WTC11 (cell line): ENCODE results near the gene RPUSD4. TPM values are rescaled to one million over a fixed set of nuclear protein-coding genes. Genes with fewer than 3 reads are reported as not detected.

Source experiments
- CBFB ChIP-seq: sonication (generic); formaldehyde crosslinking; IDR thresholded peaks from 2 replicates; pipeline ENCODE4 v1.8.1; 2022; ENCODE audit warnings: mild to moderate bottlenecking, low read depth, missing genetic modification reagents
- CREB1 ChIP-seq: sonication (generic); formaldehyde crosslinking; IDR thresholded peaks from 2 replicates; pipeline ENCODE4 v1.8.0; 2023; ENCODE audit warnings: mild to moderate bottlenecking, missing genetic modification reagents
- CREM ChIP-seq: sonication (generic); formaldehyde crosslinking; IDR thresholded peaks from 2 replicates; pipeline ENCODE4 v1.8.1; 2022; ENCODE audit warnings: mild to moderate bottlenecking, missing genetic modification reagents, moderate library complexity
- EMX1 ChIP-seq: fragments of 250-450 bp; sonication (Bioruptor Pico); IDR thresholded peaks from 2 replicates; pipeline ENCODE4 v1.8.0; 2021; ENCODE audit warnings: mild to moderate bottlenecking
- FOXJ3 ChIP-seq: sonication (generic); formaldehyde crosslinking; IDR thresholded peaks from 2 replicates; pipeline ENCODE4 v1.9.0; 2021; ENCODE audit warnings: missing genetic modification reagents, mild to moderate bottlenecking, borderline replicate concordance
- HMGA2 ChIP-seq: fragments of 250-450 bp; sonication (Bioruptor Pico); IDR thresholded peaks from 2 replicates; pipeline ENCODE4 v1.4.0; 2021; ENCODE audit warnings: mild to moderate bottlenecking, moderate library complexity
- MXD4 ChIP-seq: fragments of 250-450 bp; sonication (Bioruptor Pico); IDR thresholded peaks from 2 replicates; pipeline ENCODE4 v1.8.0; 2021; ENCODE audit warnings: mild to moderate bottlenecking, moderate library complexity, borderline replicate concordance
- MYBL2 ChIP-seq: sonication (generic); formaldehyde crosslinking; IDR thresholded peaks from 2 replicates; pipeline ENCODE4 v1.8.1; 2023; ENCODE audit warnings: mild to moderate bottlenecking, moderate library complexity, missing genetic modification reagents
- NR1H2 ChIP-seq: sonication (generic); formaldehyde crosslinking; IDR thresholded peaks from 2 replicates; pipeline ENCODE4 v1.9.0; 2021; ENCODE audit warnings: mild to moderate bottlenecking, moderate library complexity, missing genetic modification reagents
- NR2C2 ChIP-seq: sonication (generic); formaldehyde crosslinking; IDR thresholded peaks from 2 replicates; pipeline ENCODE4 v1.8.0; 2022; ENCODE audit warnings: mild to moderate bottlenecking, missing genetic modification reagents
- PRRX2 ChIP-seq: fragments of 250-450 bp; sonication (Bioruptor Pico); IDR thresholded peaks from 2 replicates; pipeline ENCODE4 v1.8.0; 2021; ENCODE audit warnings: mild to moderate bottlenecking
- ZNF423 ChIP-seq: fragments of 250-450 bp; sonication (Bioruptor Pico); IDR thresholded peaks from 2 replicates; pipeline ENCODE4 v2.1.2; 2022; ENCODE audit warnings: mild to moderate bottlenecking, moderate library complexity
- ZNF671 ChIP-seq: fragments of 250-450 bp; sonication (Bioruptor Pico); IDR thresholded peaks from 2 replicates; pipeline ENCODE4 v1.8.0; 2021; ENCODE audit warnings: mild to moderate bottlenecking
- total RNA-seq: library from RNA; stranded (reverse); gene quantifications from 3 replicates; pipeline ENCODE4 v1.2.3, GENCODE V29; 2021
- TF ChIP-seq, protein P1 (sequence below): sonication (generic); formaldehyde crosslinking; IDR thresholded peaks from 2 replicates; pipeline ENCODE4 v1.8.1; 2023; ENCODE audit warnings: mild to moderate bottlenecking, missing genetic modification reagents, moderate library complexity
- TF ChIP-seq, protein P2 (sequence below): sonication (generic); formaldehyde crosslinking; conservative IDR thresholded peaks from 2 replicates; pipeline ENCODE4 v1.8.1; 2023; ENCODE audit warnings: mild to moderate bottlenecking, low read depth, missing genetic modification reagents, moderate library complexity
- TF ChIP-seq, protein P3 (sequence below): sonication (generic); formaldehyde crosslinking; IDR thresholded peaks from 2 replicates; pipeline ENCODE4 v1.8.0; 2022; ENCODE audit warnings: missing genetic modification reagents
- TF ChIP-seq, protein P4 (sequence below): sonication (generic); formaldehyde crosslinking; IDR thresholded peaks from 2 replicates; pipeline ENCODE4 v1.8.0; 2023; ENCODE audit warnings: missing genetic modification reagents
- TF ChIP-seq, protein P5 (sequence below): sonication (generic); formaldehyde crosslinking; IDR thresholded peaks from 2 replicates; pipeline ENCODE4 v1.8.0; 2022; ENCODE audit warnings: mild to moderate bottlenecking, missing genetic modification reagents
- TF ChIP-seq, protein P6 (sequence below): sonication (generic); formaldehyde crosslinking; IDR thresholded peaks from 2 replicates; pipeline ENCODE4 v1.8.1; 2023; ENCODE audit warnings: mild to moderate bottlenecking, moderate library complexity, missing genetic modification reagents
- TF ChIP-seq, protein P7 (sequence below): sonication (generic); formaldehyde crosslinking; IDR thresholded peaks from 2 replicates; pipeline ENCODE4 v1.8.0; 2023; ENCODE audit warnings: mild to moderate bottlenecking, missing genetic modification reagents
- TF ChIP-seq, protein P8 (sequence below): fragments of 250-450 bp; sonication (Bioruptor Pico); conservative IDR thresholded peaks from 2 replicates; pipeline ENCODE4 v1.9.0; 2021; ENCODE audit warnings: mild to moderate bottlenecking

Gene RPUSD4
- total RNA-seq, 1 experiment from 2014 or later, result 46.6 TPM

DNA sequence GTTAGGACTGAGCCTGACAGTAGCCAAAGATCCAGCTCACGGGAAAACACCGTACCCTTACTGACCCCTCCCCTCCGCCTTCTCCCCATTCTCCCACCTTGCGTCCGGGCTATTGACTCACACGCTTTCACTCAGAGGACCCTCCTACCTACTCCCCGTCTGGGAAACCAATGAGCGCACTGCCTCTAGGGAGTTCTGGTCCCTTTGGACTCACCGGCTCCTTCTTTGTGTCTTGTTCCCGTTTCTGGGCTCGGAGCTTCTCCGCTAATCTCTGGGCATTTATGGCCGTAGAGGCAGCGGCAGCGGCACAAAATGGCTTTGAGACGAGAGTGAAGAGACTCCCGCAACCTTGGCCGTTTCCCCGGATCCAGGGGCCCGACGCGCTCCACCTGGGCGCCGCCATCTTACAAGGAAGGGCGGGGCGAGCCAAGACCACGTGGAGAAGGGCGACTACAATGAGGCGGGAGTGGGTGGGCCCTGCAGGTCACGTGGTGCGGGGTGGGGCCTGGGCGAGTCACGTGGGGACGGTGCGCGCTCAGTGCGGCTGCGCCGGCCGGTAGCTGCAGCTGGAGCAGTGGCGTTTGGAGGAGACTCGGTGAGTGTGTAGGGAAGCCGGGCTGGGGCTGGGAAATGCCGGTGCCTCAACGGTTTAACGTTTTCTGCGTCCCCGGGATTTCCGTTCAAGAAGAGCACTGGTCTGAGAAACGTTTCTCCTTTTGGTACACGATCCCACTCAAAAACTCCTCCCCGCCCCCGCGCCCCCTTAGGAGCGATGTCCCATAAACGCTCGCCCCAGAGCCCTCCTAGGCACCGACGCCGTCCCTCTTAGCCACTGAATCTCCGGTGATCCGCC, at the start of gene RPUSD4, which contains the start of gene FAM118B (continued):
- TF ChIP-seq, protein P1, sequence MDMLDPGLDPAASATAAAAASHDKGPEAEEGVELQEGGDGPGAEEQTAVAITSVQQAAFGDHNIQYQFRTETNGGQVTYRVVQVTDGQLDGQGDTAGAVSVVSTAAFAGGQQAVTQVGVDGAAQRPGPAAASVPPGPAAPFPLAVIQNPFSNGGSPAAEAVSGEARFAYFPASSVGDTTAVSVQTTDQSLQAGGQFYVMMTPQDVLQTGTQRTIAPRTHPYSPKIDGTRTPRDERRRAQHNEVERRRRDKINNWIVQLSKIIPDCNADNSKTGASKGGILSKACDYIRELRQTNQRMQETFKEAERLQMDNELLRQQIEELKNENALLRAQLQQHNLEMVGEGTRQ (CRISPR knock-in tag), result peak; percentile 100
- TF ChIP-seq, protein P2, sequence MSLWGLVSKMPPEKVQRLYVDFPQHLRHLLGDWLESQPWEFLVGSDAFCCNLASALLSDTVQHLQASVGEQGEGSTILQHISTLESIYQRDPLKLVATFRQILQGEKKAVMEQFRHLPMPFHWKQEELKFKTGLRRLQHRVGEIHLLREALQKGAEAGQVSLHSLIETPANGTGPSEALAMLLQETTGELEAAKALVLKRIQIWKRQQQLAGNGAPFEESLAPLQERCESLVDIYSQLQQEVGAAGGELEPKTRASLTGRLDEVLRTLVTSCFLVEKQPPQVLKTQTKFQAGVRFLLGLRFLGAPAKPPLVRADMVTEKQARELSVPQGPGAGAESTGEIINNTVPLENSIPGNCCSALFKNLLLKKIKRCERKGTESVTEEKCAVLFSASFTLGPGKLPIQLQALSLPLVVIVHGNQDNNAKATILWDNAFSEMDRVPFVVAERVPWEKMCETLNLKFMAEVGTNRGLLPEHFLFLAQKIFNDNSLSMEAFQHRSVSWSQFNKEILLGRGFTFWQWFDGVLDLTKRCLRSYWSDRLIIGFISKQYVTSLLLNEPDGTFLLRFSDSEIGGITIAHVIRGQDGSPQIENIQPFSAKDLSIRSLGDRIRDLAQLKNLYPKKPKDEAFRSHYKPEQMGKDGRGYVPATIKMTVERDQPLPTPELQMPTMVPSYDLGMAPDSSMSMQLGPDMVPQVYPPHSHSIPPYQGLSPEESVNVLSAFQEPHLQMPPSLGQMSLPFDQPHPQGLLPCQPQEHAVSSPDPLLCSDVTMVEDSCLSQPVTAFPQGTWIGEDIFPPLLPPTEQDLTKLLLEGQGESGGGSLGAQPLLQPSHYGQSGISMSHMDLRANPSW, result no peak
- TF ChIP-seq MYBL2 (CRISPR knock-in tag), result no peak; the same call in 1 of the 2 replicates
- no peak for TF ChIP-seq MXD4 (CRISPR knock-in tag)
- TF ChIP-seq, protein P3, sequence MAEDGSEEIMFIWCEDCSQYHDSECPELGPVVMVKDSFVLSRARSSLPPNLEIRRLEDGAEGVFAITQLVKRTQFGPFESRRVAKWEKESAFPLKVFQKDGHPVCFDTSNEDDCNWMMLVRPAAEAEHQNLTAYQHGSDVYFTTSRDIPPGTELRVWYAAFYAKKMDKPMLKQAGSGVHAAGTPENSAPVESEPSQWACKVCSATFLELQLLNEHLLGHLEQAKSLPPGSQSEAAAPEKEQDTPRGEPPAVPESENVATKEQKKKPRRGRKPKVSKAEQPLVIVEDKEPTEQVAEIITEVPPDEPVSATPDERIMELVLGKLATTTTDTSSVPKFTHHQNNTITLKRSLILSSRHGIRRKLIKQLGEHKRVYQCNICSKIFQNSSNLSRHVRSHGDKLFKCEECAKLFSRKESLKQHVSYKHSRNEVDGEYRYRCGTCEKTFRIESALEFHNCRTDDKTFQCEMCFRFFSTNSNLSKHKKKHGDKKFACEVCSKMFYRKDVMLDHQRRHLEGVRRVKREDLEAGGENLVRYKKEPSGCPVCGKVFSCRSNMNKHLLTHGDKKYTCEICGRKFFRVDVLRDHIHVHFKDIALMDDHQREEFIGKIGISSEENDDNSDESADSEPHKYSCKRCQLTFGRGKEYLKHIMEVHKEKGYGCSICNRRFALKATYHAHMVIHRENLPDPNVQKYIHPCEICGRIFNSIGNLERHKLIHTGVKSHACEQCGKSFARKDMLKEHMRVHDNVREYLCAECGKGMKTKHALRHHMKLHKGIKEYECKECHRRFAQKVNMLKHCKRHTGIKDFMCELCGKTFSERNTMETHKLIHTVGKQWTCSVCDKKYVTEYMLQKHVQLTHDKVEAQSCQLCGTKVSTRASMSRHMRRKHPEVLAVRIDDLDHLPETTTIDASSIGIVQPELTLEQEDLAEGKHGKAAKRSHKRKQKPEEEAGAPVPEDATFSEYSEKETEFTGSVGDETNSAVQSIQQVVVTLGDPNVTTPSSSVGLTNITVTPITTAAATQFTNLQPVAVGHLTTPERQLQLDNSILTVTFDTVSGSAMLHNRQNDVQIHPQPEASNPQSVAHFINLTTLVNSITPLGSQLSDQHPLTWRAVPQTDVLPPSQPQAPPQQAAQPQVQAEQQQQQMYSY, result 0 out of 2 replicates have a peak, but pooled peaks have one; percentile 14
- peak; percentile 83 for TF ChIP-seq CREM (CRISPR knock-in tag)
- TF ChIP-seq, protein P4, sequence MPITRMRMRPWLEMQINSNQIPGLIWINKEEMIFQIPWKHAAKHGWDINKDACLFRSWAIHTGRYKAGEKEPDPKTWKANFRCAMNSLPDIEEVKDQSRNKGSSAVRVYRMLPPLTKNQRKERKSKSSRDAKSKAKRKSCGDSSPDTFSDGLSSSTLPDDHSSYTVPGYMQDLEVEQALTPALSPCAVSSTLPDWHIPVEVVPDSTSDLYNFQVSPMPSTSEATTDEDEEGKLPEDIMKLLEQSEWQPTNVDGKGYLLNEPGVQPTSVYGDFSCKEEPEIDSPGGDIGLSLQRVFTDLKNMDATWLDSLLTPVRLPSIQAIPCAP, result no peak
- TF ChIP-seq, protein P5, sequence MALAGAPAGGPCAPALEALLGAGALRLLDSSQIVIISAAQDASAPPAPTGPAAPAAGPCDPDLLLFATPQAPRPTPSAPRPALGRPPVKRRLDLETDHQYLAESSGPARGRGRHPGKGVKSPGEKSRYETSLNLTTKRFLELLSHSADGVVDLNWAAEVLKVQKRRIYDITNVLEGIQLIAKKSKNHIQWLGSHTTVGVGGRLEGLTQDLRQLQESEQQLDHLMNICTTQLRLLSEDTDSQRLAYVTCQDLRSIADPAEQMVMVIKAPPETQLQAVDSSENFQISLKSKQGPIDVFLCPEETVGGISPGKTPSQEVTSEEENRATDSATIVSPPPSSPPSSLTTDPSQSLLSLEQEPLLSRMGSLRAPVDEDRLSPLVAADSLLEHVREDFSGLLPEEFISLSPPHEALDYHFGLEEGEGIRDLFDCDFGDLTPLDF (CRISPR knock-in tag), result peak; percentile 55; the same call in 1 of the 2 replicates
- TF ChIP-seq NR2C2 (CRISPR knock-in tag), result peak; percentile 54; the same call in 1 of the 2 replicates
- no peak for TF ChIP-seq EMX1 (CRISPR knock-in tag)
- TF ChIP-seq CREB1 (CRISPR knock-in tag), result peak; percentile 58; the same call in 1 of the 2 replicates
- TF ChIP-seq HMGA2 (CRISPR knock-in tag), result no peak
- TF ChIP-seq, protein P6, sequence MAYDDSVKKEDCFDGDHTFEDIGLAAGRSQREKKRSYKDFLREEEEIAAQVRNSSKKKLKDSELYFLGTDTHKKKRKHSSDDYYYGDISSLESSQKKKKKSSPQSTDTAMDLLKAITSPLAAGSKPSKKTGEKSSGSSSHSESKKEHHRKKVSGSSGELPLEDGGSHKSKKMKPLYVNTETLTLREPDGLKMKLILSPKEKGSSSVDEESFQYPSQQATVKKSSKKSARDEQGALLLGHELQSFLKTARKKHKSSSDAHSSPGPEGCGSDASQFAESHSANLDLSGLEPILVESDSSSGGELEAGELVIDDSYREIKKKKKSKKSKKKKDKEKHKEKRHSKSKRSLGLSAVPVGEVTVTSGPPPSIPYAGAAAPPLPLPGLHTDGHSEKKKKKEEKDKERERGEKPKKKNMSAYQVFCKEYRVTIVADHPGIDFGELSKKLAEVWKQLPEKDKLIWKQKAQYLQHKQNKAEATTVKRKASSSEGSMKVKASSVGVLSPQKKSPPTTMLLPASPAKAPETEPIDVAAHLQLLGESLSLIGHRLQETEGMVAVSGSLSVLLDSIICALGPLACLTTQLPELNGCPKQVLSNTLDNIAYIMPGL, result peak; percentile 87; the same call in 1 of the 2 replicates
- 0 out of 2 replicates have a peak, but pooled peaks have one; percentile 17 for TF ChIP-seq CBFB (CRISPR knock-in tag)
- TF ChIP-seq, protein P7, sequence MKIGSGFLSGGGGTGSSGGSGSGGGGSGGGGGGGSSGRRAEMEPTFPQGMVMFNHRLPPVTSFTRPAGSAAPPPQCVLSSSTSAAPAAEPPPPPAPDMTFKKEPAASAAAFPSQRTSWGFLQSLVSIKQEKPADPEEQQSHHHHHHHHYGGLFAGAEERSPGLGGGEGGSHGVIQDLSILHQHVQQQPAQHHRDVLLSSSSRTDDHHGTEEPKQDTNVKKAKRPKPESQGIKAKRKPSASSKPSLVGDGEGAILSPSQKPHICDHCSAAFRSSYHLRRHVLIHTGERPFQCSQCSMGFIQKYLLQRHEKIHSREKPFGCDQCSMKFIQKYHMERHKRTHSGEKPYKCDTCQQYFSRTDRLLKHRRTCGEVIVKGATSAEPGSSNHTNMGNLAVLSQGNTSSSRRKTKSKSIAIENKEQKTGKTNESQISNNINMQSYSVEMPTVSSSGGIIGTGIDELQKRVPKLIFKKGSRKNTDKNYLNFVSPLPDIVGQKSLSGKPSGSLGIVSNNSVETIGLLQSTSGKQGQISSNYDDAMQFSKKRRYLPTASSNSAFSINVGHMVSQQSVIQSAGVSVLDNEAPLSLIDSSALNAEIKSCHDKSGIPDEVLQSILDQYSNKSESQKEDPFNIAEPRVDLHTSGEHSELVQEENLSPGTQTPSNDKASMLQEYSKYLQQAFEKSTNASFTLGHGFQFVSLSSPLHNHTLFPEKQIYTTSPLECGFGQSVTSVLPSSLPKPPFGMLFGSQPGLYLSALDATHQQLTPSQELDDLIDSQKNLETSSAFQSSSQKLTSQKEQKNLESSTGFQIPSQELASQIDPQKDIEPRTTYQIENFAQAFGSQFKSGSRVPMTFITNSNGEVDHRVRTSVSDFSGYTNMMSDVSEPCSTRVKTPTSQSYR, result peak; percentile 55; the same call in 1 of the 2 replicates
- no peak for TF ChIP-seq PRRX2 (CRISPR knock-in tag)
- TF ChIP-seq, protein P8, sequence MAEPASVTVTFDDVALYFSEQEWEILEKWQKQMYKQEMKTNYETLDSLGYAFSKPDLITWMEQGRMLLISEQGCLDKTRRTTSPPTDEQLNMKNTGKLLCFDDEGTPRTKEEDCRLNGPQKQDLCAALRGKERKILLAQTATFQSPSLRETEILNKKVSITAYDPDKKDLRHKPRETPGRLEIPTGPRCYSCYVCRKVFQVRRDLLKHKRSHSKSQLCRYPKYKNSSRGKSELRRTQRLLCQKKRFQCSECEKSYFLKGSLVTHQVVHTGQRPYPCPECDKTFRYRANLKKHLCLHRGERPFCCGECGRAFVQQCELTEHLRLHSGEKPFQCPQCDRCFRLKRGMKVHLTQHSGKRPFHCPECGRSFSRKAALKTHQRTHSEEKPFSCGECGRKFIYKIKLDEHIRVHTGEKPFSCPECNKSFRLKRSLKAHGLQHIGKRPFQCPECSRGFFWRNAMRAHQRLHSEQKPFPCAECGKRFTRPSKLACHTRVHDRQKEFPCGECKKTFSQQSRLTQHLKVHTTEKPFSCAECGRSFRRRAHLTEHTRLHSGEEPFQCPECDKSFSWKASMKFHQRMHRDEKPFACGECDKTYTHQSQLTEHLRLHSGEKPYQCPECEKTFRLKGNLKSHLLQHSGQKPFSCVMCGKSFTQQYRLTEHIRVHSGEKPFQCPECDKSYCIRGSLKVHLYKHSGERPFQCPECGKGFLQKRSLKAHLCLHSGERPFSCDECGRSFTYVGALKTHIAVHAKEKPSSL (CRISPR knock-in tag), result no peak
- no peak for TF ChIP-seq ZNF671 (CRISPR knock-in tag)
- TF ChIP-seq ZNF423, result no peak
- TF ChIP-seq NR1H2 (CRISPR knock-in tag), result no peak
- TF ChIP-seq FOXJ3 (CRISPR knock-in tag), result no peak
